Mesangial cell (primary cell): ENCODE measurements around the gene KRTAP19-2. TPM values are rescaled to one million over a fixed set of nuclear protein-coding genes. Genes with fewer than 3 reads are reported as not detected.

Experiments
- total RNA-seq: library from RNA; depleted of rRNA; stranded (reverse); fragments of >200 nt; gene quantifications from 2 replicates; pipeline ENCODE4 v1.2.3, GENCODE V29; 2015

The KRTAP19-2 gene, protein sequence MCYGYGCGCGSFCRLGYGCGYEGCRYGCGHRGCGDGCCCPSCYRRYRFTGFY
- not detected in 2 replicates for total RNA-seq

DNA sequence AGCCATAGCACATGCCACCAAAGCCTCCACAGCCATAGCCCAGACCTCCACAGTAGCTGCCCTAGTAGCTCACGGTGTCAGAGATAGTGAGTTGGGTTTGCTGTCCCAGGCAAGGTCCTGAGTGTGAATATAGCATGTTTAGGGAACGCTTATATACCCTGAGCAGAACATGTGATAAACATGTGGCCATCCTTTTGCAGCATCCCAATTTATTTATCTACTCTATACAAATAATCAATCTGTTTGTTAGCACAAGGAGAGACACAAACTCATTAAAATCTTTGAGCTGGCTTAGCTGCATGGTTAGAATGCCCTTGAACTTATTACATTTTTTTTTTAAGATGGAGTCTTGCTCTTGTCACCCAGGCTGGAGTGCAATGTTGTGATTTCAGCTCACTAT lies at the start of gene KRTAP19-2:
Gene KRTAP19-2, minus strand, starts transcription at position 101 of the 400 bp plus-strand sequence. Its CDS starts 88 bp downstream, at position 13.

GRCh38 chr21:30502041-30502440 lies 14.8 kb upstream of the KRTAP19-2 start, which contains the start of gene KRTAP19-5:
KRTAP19-5 (minus strand) TSS chr21:30502141; CDS start chr21:30502090, 51 bp downstream.

GRCh38 chr21:30497065-30497464 lies 9.8 kb upstream of the KRTAP19-2 start, which contains the start of gene KRTAP19-4:
KRTAP19-4 (minus strand) TSS chr21:30497165; CDS start chr21:30497110, 55 bp downstream.

DNA sequence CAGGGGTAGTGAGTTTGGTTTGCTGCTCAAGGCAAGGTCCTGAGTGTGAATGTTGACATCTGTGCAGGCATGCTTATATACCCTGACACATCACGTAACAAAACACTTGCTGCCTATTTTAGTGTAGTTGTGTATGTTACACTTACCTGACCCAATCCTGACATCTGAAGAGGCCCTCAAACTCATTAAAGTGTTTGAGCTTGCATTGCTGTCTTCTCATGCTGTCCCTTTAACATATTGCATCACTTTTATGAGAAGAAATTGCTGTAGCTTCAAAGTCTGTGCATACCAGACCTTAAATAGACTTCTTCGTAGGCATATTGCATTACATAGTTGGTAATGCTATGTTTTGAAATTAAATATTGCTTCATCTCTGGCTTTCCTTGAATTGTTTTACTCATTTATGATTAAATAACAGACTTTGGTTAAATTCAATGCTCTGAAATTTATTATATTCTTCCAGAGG lies 4.8 kb upstream of the KRTAP19-2 start, which contains the start of gene KRTAP19-3:
Gene KRTAP19-3, minus strand, starts transcription at position 51 of the 466 bp plus-strand sequence. CDS start 56 bp downstream, outside the sequence.

DNA sequence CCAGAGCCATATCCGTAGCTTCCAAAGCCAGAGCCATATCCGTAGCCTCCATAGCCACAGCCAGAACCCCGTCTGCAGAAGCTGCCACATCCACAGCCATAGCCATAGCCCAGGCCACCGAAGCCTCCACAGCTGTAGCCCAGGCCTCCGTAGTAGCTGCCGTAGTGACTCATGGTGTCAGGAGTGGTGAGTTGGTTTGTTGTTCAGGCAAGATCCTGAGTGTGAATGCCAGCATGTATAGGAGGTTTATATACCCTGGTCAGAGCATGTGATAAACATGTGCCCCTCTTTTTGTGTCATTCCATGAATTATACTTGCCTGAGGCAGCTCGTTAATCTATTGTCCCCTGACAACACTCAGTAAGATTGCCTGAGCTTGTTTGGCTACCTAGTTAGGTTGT lies 7.1 kb downstream of the KRTAP19-2 start, which contains the start of gene KRTAP19-1:
Gene KRTAP19-1, minus strand, starts transcription at position 223 of the 400 bp plus-strand sequence. Its CDS starts 50 bp downstream, at position 173.

DNA sequence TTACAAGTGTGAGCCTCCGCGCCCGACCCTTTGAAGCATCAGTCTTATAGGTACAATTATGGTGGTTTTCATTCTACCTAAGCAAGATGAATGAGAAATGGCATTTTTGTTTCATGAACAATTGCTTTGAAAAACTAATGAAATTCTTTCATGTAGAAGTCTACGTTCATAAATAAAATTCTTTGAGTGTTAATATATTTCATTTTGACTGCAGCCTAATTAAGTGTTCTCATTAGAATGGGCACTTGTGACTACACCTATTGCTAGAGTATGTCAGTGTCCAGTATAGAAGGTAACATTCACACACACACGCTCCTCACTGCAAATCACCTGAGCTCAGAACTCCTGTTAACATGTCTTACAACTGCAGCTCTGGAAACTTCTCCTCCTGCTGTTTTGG lies 47.3 kb downstream of the KRTAP19-2 start, which contains the start of gene KRTAP15-1:
Gene KRTAP15-1, plus strand, starts transcription at position 301 of the 400 bp plus-strand sequence. Its CDS starts 53 bp downstream, at position 354.

Other genes starting within 250 kb of the KRTAP19-2 start
- gene KRTAP24-1, start 204.5 kb downstream of the KRTAP19-2 start, total RNA-seq, result not detected in 2 replicates
- gene KRTAP25-1, start 197.9 kb downstream of the KRTAP19-2 start, total RNA-seq, result not detected in 2 replicates
- gene KRTAP26-1, start 167.1 kb downstream of the KRTAP19-2 start, total RNA-seq, result not detected in 2 replicates
- not detected in 2 replicates for gene KRTAP27-1, start 149.7 kb downstream of the KRTAP19-2 start, total RNA-seq
- gene KRTAP23-1, start 138.8 kb downstream of the KRTAP19-2 start, total RNA-seq, result not detected in 2 replicates
- not detected in 2 replicates for gene KRTAP13-2, start 115.2 kb downstream of the KRTAP19-2 start, total RNA-seq
- not detected in 2 replicates for gene KRTAP13-1, start 91.4 kb downstream of the KRTAP19-2 start, total RNA-seq
- gene KRTAP13-3, start 61.5 kb downstream of the KRTAP19-2 start, total RNA-seq, result not detected in 2 replicates
- gene KRTAP13-4, start 57.2 kb downstream of the KRTAP19-2 start, total RNA-seq, result not detected in 2 replicates
- gene KRTAP15-1, start 47.2 kb downstream of the KRTAP19-2 start, total RNA-seq, result not detected in 2 replicates
- not detected in 2 replicates for gene KRTAP19-1, start 7.1 kb downstream of the KRTAP19-2 start, total RNA-seq
- gene KRTAP19-3, start 4.6 kb upstream of the KRTAP19-2 start, total RNA-seq, result not detected in 2 replicates
- gene KRTAP19-4, start 9.7 kb upstream of the KRTAP19-2 start, total RNA-seq, result not detected in 2 replicates
- gene KRTAP19-5, start 14.7 kb upstream of the KRTAP19-2 start, total RNA-seq, result not detected in 2 replicates
- gene KRTAP19-6, start 54.4 kb upstream of the KRTAP19-2 start, total RNA-seq, result not detected in 2 replicates
- gene KRTAP19-7, start 73.9 kb upstream of the KRTAP19-2 start, total RNA-seq, result not detected in 2 replicates
- not detected in 2 replicates for gene KRTAP22-2, start 103.0 kb upstream of the KRTAP19-2 start, total RNA-seq
- not detected in 2 replicates for gene KRTAP6-3, start 105.0 kb upstream of the KRTAP19-2 start, total RNA-seq
- not detected in 2 replicates for gene KRTAP6-2, start 111.5 kb upstream of the KRTAP19-2 start, total RNA-seq
- not detected in 2 replicates for gene KRTAP22-1, start 113.7 kb upstream of the KRTAP19-2 start, total RNA-seq
- gene KRTAP6-1, start 126.5 kb upstream of the KRTAP19-2 start, total RNA-seq, result not detected in 2 replicates
- gene KRTAP20-1, start 129.0 kb upstream of the KRTAP19-2 start, total RNA-seq, result not detected in 2 replicates
- not detected in 2 replicates for gene KRTAP20-4, start 133.2 kb upstream of the KRTAP19-2 start, total RNA-seq
- gene KRTAP20-2, start 147.8 kb upstream of the KRTAP19-2 start, total RNA-seq, result not detected in 2 replicates
- gene KRTAP20-3, start 155.4 kb upstream of the KRTAP19-2 start, total RNA-seq, result not detected in 2 replicates
- not detected in 2 replicates for gene KRTAP21-3, start 231.3 kb upstream of the KRTAP19-2 start, total RNA-seq